ENCODE measurements around the gene STARD8.

DNA sequence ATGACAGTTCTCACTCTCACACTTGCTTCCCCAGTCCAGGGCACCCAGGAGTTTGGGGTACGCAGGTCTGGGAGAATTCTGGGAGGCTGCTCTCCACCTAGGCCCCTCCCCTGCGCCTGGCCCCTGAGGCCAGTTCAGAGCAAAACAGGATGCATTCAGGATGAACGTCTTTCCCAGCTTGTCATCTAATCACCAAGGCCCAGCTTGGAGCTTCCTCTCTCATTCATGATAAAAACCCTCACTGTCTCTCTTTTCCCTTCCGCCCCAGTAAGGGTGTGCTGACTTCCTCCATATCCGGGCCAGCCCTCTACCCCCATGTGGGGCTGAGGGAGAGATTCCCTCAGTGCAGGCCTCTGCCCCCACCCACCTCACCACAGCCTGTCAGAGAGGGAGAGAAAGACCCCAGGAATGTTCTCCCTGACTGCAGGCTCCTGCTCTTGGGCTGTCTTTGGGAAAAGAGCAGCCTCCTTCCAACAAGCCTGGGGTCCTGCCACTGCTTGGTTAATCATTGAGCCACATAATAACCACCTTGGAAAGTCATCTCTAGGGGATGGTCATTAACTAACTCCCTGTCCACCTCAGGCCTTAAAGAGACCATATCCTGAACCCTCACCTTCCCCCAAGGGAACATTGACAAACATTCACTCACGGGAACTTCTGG is 50.1 kb downstream of the STARD8 start:
- TF ChIP-seq TP53 (CRISPR knock-in tag; IDR thresholded peaks at IDR 0.05): no peak
- TF ChIP-seq RAD21 (conservative IDR thresholded peaks at IDR 0.05 in 1 of 2, IDR thresholded peaks at IDR 0.05 in 1 of 2): no peak
- no peak for TF ChIP-seq USF2 (IDR thresholded peaks at IDR 0.05)
- no peak for TF ChIP-seq POLR2A (IDR thresholded peaks at IDR 0.05; ENCODE audit: low read length)
- no peak for TF ChIP-seq CTCF (IDR thresholded peaks at IDR 0.05)
- no peak for TF ChIP-seq SMC3 (IDR thresholded peaks at IDR 0.05)
- TF ChIP-seq ZSCAN20 (CRISPR knock-in tag; IDR thresholded peaks at IDR 0.05): no peak
- TF ChIP-seq KDM1A (IDR thresholded peaks at IDR 0.05; ENCODE audit: low read depth): no peak
- TF ChIP-seq, protein P1, sequence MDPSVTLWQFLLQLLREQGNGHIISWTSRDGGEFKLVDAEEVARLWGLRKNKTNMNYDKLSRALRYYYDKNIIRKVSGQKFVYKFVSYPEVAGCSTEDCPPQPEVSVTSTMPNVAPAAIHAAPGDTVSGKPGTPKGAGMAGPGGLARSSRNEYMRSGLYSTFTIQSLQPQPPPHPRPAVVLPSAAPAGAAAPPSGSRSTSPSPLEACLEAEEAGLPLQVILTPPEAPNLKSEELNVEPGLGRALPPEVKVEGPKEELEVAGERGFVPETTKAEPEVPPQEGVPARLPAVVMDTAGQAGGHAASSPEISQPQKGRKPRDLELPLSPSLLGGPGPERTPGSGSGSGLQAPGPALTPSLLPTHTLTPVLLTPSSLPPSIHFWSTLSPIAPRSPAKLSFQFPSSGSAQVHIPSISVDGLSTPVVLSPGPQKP (IDR thresholded peaks at IDR 0.05; ENCODE audit: low read depth, low read length): no peak
- TF ChIP-seq EP300 (IDR thresholded peaks at IDR 0.05): no peak
- TF ChIP-seq RNF2 (IDR thresholded peaks at IDR 0.05; ENCODE audit: borderline replicate concordance, low read depth): no peak
- no peak for TF ChIP-seq CBX8 (IDR thresholded peaks at IDR 0.05)
- no peak for TF ChIP-seq GATA3 (IDR thresholded peaks at IDR 0.05; ENCODE audit: borderline replicate concordance)

Measured in A549 (cell line).